Activated CD4-positive, alpha-beta T cell treated with anti-CD3 and anti-CD28 coated beads, Interleukin-10, Interleukin-2, amounts not matched to agents 100 ng/mL and 50 ng/mL, durations not matched to agents 16 hours and 8 hours (primary cell): ENCODE results near the gene GFRAL.

ENCODE experiments used
- DNase-seq: peaks from one replicate; pipeline ENCODE4 v3.0.0-alpha.2; 2020

The GFRAL gene

GRCh38 chr6:55437141-55437540, 109.9 kb downstream of the GFRAL start:
- DNase-seq, result no peak

GRCh38 chr6:55438203-55438602, 110.9 kb downstream of the GFRAL start:
- no peak for DNase-seq

DNA sequence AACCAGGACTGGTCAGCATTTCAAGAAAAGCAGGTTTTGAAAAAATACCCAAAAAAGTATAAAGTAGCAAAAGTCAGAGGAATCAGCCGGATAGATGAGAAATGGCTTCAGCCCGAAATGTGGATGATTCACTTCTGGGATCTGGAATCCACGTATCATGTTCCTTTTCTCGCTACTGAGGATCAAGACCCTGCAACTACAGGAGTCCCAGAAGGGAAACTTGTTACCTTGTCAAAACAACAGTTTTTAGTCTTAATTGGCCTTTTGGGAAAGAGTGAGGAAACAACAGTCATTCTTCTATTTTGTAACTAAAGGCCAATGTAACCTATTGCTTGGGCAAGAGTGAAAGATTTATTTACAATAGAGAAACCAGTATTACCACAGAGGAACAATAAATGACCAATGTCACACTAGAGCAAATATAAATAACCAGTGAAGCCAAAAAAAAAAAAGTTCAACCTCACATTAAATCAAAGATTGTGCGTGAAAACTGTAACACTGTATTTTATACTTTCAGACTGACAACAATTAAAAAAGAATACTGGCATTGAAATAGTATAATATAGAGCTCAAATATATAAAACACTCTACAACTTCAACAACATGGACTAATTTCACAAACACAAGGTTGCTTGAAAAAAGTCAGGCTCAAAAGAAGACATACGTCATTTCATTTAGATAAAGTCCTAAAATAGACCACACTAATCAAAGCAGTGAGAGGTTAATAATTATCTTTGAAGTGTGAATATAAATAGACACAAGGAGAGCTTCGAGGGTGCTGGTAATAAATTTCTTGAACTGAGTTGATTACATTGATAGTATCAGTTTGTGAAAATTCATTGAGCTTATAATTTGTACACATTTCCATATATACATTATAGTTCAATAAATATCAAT, 116.2 kb downstream of the GFRAL start:
- no peak for DNase-seq

GRCh38 chr6:55445648-55446204, 118.5 kb downstream of the GFRAL start:
- peak; percentile 6 for DNase-seq

GRCh38 chr6:55447891-55448290, 120.6 kb downstream of the GFRAL start:
- DNase-seq, result no peak

GRCh38 chr6:55448451-55448850, 121.2 kb downstream of the GFRAL start:
- no peak for DNase-seq

- DNase-seq, result no peak
Observed at GRCh38 chr6:55449225-55449624, 122.0 kb downstream of the GFRAL start.

GRCh38 chr6:55450005-55450404, 122.7 kb downstream of the GFRAL start:
- no peak for DNase-seq
